Stimulated activated CD4-positive, alpha-beta T cell treated with anti-CD3 and anti-CD28 coated beads, TNF-alpha, amount 100 ng/mL, for 4 hours (primary cell): ENCODE measurements around the gene PAQR8.
"Not testable (repeated sequence)": the region's sequence is repeated elsewhere in the genome, so short reads cannot be mapped to it uniquely, and the experiment has no call there.

Experiments
- DNase-seq, 3 experiments: peaks; one replicate each; pipeline ENCODE4 v3.0.0-alpha.2; 2020; ENCODE audit warnings: low read depth in 3 of 3

PAQR8 gene

DNA sequence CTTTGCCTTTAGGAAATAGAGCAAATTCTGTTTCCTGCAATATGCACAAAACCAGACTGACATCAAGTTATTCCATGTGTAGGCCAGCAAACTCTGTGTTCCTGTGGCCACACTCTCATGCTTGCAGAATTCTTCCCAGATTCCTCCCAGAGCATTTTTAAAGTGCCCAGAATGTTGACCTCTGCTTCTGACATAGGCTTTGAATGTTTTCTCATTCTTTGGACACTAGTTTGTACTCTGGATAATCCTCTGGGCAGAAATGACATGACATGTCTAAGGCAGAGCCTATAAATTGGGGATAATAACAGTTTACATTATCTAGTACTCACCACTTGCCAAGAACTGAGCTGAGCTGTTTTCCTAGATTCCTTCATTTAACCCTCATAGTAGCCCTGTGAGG is 49.0 kb downstream of the PAQR8 start:
- no peak for DNase-seq

DNA sequence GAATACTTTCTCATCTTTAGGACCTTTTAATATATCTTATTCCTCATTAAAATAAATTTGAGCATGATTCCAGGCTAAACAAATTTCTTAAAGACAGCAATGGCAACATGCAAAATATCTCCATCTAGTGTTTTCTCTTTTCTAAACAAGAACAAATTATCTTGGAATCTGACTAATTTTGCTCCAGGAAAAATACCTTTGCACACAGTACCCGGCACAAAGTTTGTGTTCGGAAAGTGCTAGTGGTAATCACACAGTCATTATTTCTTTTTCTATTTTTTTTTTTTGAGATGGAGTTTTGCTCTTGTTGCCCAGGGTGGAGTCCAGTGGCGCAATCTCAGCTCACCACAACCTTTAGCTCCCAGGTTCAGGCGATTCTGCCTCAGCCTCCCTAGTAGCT is 50.0 kb downstream of the PAQR8 start:
- no peak for DNase-seq

DNA sequence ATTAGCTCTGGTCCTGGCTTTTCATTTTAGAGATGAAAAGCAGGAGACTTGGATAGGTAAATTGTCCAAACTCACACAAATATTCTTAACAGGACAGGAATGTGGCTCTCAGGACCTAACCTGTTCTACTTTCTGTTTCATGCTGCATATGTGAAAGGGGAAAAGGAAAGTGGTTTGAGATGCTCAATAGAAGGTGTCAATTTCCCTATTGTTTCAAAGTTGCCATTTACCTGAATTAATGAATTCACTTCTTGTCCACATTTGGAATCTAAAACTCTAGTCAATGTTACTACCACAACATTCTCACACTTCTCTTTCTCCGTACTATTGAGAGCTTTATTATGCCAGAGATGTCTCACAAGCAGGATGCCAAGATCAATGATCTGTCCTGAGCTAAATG is 53.4 kb downstream of the PAQR8 start:
- DNase-seq, result no peak

DNA sequence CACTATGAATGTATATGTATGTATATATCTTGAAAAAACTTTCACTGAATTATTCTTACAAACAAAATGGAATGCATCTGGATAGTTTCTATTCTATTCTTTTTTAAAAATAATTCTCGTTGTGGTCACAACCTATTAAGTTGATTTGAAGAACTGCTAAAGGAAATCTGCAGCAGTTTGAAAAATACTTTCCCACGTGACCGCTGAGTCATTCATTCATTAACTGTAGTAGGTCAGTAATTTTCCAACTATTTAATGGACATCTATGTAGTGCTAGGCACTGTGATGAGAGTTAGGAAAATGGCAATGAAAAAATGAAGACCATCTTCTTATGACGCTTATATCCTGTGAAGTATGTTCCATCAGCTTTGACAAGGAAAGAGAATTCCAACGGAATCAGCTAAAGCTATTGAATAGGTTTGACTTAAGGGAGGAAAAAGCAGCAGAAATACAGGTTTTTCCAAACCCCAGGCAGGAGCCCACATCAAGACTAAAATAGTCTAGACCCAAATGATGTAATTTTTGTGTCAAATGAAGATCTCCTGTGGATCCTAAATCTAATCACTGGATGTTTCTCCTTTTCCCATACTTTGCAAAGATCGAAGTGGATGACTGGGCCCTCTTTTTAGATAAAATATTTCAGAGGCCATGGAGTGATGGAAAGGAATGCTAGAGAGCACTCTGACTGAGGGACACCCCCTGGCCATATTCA is 54.1 kb downstream of the PAQR8 start:
- DNase-seq, result no peak

DNA sequence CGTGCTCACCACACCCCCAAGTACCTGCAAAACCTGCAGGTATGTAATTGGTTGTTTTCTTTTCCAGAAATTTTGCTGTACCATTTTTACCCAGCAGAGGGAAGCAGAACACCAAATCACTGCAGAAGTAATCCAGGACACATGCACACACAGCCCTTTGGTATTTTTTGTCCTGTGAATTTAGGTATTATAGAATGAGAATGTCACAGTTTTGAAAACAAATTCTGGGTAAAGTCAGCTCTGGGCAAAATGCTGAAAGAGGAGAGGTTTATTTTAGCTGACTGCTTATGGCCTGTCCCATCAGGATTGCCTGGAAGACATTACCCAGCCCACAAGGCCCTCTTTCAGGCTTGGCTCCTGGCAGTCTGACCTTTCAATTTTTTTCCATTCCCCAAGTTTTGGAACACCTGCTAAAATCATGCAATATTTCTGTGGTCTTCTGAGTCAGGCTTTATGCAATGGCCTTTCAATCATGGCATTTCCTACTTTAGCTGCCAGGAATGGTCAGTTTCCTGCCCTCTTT is 54.7 kb downstream of the PAQR8 start:
- DNase-seq, result no peak

DNA sequence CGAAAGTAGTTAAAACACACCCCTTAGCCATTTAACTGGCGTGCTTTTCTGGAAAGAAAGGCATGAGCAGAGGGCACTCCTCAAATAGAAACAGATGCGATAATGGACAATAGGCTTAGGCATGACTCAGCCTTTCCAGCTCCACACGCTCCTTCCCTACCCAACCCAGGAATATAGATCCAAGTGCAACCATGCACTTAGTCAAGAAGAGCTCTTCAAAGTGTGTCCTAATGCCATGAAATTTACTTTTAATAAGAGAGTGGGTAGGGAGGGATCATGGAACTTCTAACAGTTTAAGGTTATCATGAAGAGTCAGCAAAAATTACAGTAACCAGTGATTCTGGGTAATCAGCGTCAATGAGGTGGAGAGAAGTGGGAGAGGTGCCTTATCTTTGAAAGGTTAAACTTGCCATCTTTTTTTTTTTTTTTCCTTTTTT is 55.7 kb downstream of the PAQR8 start:
- no peak for DNase-seq

DNA sequence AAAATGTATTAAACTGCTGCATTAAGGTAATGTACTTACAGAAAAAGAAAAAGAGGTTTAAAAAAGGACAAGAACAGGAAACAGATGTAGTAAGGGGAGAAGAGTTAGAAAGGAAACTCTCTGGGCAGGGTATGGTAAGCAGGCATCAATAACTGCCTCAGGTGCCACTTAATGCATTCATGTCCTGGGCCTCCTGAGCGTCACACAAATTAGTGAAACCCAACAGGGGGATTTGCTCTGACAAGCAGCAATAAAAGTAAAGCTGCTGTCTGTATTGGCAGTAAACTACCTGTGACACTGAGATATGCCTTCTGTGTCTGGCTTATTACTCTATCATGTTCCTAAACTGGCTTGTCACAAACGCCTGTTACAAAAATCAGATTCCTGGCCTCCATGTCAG is 56.7 kb downstream of the PAQR8 start:
- no peak for DNase-seq

DNA sequence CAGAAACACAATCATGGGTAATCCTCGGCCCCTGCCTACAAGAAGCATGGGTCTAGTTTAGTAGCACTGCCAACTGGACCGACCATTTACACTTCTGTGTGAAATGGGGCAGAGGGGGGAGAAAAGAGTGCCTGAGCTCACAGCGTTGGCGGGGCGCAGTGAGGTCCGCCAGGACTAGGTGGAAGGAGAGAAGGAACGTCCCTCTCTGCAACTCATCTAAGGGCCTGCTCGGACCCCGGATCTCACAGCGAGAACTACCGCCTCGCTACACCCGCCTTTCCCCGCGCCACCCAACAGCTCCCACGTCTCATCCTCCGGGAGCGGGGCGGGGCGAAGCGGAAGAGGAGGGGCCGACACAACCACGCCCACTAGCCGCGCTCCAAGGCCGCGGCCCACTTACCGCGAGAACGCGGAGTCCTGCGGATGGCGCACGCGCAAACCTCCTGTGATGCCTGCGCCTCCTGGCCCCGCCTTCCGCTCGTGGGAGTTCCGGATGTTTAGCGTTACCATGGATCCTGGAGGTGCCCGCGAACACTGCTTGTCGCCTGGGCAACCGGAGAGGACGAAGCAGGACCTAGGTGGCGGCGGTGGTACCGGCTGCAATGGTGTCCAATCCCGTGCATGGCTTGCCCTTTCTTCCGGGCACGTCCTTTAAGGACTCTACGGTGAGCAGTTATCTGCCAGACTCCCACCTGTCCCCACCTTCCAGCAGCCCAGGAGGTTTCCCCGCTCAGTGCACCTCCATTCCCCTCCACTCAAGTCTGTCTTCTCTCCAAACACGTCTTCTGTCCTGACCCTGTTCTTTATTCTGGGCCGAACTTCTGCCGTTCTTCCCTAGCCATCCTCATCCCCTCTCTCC is 58.1 kb downstream of the PAQR8 start, which contains the start of gene EFHC1:
Gene EFHC1, plus strand, starts transcription at position 534 of the 859 bp plus-strand sequence. Its CDS starts 69 bp downstream, at position 603.
- peak; percentile 96 to 97 (median 97) for DNase-seq

DNA sequence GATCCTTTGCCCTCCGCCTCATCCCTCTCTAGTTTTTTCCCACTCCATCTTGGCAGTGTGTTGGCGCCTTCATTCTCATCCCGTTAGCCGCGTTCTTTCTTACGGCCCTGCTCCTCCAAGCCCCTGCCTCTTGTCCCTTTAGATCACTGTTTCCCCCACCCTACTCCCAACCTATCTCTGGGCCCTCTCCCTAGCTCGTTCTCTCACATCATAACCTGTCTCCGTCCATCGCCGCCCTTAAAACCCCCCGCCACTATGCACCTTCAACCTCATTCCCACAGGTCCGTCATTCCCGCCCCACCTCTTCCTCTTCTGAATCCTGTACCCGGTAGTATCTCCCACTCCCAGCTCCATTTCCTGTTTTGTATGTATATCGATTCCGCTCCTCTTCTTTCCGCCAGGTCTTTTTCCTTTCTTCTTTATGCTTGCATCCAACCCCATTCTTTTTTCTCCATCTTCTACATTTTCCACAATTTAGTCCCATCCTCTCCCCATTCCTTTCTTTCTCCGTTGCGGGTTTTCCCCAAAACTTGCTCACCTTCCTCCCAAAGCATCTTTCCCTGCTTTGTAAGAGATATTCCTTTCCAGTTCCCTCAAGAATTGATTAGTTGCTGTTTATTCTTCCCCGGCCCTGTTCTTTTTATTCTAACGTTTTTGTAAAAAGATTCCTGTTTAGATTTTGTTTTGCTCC is 58.9 kb downstream of the PAQR8 start:
- no peak for DNase-seq

DNA sequence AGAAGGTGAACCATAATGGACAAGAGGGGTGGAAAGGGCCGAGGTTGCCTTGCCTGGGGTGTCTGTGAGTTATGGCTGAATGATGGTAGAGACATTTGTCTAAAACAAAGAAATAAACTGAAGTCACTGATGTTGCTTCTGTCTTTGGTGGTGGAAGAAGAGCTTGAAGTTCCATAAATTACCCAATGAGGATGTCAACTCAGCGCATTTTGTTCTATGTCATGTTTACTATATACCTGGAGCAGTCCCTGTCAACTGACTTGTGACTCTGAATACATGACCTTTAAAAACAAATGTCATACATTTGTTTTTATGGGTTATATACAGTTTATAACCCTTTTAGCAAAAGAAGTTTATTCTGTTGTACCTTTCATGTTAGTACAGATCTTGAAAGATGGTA is 60.2 kb downstream of the PAQR8 start:
- DNase-seq, result no peak

DNA sequence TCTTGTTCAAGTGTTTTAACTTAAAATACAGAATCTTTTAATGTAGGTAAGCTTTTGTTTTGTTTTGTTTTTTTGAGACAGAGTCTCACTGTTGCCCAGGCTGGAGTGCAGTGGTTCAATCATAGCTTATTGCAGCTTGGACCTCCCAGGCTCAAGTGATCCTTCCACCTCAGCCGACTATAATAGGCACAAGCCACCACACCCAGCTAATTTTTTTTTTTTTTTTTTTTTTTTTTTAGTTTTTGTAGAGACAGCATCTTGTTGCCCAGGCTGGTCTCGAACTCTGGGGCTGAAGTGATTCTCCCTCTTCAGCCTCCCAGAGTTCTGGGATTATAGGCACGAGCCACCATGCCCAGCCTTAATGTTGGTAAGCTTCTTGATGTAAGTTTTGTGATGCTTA is 61.5 kb downstream of the PAQR8 start:
- no peak for DNase-seq

DNA sequence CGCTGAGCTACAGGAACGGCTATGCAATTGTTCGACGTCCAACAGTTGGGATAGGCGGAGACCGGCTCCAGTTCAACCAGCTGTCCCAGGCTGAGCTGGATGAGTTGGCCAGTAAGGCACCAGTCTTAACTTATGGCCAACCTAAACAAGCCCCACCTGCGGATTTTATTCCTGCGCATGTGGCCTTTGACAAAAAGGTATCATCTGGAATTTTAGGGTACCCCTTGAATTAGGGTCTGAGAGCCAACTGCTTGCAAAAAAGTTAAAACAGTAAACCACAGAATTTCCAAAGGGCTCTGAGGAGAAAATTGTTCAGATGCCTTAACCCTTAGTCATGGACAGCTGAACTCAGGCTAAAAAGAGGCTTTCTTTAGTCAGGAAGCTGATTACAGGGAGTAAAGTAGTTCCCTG is 62.0 kb downstream of the PAQR8 start:
- no peak for DNase-seq

DNA sequence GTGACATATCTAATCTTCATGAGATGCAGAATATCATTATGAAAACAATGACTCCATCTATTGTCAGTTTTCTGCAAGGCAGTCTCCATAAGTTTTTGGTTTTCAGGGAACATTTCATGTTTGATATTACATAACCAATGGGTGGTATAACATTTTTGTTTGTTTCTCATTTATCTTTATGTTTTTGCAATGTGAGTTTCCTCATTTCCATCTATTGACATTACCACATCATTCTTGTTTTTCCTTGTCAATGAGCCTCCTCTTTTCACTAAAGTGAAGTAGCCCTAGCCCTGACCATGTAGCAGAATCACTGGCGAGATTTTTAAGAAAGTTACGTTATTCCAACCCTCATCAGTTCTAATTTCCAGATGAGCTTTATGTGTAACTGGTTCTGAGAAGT is 62.6 kb downstream of the PAQR8 start:
- DNase-seq, result no peak

DNA sequence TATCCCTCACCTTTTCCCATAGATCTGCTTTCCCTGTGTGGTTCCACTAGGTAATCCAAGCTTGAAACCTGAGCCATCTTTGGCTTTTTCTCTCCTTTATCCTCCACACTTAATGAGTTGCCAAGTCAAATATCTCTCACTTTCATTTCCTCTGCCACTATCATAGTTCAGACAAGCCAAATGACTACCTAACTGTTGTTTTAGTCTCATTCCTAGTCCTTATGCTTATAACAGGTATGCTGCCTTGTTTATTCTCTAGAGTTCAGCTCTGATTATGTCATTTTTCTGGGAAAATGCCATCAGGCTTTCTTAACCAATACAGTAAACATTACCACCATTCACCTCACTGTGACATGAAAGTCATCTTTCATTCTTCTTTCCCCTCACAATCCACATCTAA is 64.7 kb downstream of the PAQR8 start:
- no peak for DNase-seq

DNA sequence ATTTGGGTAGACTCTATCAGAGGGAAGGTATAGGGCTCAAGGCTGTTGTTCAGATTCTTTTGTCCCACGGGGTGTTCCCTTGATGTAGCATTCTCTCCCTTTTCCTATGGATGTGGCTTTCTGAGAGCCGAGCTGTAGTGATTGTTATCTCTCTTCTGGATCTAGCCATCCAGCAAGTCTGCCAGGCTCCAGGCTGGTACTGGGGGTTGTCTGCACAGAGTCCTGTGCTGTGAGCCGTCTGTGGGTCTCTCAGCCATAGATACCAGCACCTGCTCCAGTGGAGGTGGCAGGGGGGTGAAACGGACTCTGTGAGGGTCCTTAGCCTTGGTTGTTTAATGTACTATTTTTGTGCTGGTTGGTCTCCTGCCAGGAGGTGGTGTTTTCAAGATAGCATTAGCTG is 71.3 kb downstream of the PAQR8 start:
- not testable (repeated sequence) for DNase-seq

DNA sequence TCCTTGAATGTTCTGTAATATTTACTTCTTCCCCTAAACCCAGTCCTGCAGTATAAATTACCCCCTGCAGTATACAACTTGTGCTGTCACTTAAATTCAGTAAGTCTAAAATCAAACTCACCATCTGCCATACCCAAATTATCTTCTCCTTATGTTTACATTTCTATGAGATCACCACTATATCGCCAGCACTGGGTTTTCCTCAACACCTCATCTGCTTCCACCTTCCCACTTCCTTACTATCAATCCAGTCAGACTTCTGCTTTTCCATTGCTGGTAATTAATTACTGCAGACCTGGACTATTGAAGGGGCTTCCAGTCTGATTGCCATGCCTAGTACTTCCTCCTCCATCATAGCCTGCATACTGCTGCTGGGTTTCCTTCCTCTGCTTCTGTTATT is 73.4 kb downstream of the PAQR8 start:
- DNase-seq, result no peak

DNA sequence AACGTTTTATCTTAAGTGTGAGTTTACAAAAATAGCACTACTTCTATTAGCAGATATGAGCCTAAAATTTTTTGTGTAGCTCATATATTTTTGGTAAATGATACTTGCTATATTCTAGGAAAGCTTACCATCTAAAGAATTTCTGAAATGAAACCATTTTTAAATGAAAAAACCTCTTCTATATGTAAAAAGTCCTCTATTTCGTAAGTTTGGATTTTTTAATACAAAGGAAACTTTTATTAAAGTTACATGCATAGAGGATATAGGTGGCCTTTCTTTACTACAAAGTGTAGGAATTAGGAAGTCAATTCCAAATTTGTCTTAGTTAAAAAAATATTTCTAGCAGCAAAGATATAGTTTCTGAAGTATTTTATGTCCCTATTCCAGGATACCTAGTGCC is 77.0 kb downstream of the PAQR8 start:
- no peak for DNase-seq

DNA sequence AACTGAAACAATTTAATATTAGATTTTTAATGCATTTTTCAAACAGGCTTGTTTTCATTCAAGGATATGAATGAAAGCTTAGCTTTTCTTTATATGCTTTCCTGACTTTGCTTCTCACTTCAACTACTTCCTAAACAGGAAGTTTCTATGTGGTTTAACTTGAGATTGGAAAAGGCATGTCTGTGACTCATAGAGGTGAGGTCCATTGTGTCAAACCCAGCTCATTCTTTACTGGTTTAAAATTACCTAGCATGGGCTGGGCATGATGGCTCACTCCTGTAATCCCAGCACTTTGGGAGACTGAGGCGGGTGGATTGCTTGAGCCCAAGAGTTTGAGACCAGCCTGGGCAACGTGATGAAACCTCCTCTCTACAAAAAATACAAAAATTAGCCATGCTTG is 92.6 kb downstream of the PAQR8 start:
- no peak for DNase-seq

DNA sequence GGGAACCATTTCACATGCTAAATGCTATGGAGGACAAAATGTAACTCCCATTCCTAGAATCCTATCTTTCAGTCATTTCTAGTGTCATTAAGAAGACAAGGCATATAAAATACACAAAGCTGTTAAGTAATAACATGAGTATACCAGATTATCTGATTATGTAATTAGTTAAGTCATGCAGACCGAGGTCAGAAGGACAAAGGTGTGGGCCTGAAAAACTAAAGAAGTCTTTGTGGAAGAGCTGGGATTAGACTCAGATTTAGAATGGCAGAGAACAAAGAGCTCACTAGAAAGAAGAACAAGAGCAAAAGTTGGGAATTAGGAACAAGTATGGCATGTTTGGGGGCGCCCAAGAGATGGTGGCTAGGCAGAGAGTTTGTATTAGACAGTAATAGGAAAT is 95.1 kb downstream of the PAQR8 start:
- no peak for DNase-seq
